IPS DF 4.7 (cell line): ENCODE data around the gene C12orf56.
"Not testable (repeated sequence)": the region's sequence is repeated elsewhere in the genome, so short reads cannot be mapped to it uniquely, and the experiment has no call there.

ENCODE experiments used
- DNase-seq: peaks from one replicate; pipeline ENCODE4 v3.0.0-alpha.2; 2013; ENCODE audit warnings: low spot score; ENCODE audit errors: extremely low read depth

The C12orf56 gene

DNA sequence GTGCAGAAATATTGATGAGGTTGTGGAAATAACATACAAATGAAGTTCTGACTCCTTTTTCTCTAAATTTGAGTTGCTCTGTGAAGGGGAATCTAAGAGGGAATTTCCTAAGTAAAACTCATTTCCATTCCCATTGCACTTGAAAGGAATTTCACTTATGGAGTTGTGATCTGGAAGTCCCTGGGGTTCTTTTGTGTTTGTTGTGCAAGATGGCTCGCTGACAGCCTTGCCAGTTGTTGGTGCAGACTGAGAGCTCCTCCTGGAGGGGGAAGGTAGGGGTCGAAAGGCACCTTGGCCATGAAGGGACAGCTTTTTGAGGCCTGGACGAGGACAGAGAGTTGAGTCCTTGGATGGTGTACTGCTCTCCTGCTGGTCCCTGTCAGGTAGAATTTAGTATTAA lies 72.0 kb downstream of the C12orf56 start:
- DNase-seq, result peak; percentile 83

DNA sequence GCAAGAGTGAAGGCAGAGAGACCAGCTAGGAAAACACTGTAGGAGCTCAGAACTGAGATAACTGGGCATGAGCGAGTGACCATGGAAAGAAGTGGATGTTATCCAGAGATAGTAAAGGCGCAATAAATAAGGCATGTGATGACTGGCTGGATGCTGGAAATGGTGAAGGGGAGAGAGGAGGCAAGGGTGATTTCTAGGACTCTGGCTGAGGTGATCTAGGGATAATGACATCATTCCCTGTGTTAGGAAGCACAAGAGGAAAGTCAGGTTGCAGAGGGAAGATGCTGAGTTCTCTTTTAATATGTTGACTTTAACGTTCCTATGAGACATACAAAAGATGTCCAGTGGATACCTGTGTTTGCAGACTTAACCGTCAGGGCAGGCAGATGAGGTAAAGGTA lies 78.7 kb downstream of the C12orf56 start:
- no peak for DNase-seq

DNA sequence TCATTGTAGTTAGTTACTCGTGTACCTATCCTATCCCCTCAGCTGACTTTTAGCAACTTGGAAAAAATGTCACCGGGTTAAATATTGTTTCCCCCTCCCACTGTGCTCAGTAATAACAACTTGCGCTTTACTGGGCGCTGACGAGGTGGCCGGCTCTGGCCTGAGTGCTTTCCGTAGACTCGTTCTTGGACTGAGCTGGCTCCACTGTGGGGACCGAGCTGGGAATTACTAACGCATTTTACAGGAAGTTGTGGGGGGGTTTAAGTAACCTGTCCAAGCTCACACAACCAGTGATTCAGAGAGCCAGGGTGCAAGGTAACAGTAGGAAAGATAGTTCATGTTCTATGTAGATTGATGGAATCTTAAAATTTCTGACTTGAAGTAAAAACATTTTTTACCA lies 86.0 kb downstream of the C12orf56 start:
- DNase-seq, result no peak

DNA sequence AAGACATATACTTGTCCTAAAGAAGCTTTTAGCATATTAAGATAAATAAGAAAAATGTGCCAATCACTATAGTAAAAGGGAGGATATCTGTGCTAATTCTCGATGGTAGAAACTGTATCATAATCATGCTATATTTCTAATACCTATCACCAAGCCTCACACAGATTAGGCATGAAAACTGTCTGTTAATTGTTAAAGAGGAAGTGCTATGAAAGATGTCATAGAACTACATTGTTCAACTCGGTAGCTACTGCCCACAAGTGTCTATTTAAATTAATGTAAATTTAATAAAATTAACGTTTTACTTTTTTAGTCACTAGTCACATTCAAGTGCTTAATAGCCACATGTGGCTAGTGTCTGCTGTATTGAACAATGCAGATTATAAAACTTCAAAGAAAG lies 90.9 kb downstream of the C12orf56 start:
- DNase-seq, result no peak

DNA sequence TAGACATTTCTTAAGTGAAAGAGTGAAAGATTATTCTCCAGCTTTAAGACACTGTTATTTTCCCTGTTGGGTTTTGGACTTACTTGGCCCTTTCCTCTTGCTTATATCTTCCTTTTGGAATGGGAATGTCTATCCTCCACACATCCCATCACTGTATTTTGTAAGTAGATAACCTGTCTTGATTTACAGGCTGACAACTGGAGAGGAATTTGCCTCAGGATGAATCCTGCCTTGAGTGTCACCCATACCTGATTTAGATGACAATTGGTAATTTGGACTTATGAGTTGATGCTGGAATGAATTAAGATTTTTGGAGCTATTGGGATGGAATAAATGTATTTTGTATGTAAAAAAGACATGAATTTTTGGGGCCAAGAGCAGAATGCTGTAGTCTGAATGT lies 94.3 kb downstream of the C12orf56 start:
- no peak for DNase-seq

DNA sequence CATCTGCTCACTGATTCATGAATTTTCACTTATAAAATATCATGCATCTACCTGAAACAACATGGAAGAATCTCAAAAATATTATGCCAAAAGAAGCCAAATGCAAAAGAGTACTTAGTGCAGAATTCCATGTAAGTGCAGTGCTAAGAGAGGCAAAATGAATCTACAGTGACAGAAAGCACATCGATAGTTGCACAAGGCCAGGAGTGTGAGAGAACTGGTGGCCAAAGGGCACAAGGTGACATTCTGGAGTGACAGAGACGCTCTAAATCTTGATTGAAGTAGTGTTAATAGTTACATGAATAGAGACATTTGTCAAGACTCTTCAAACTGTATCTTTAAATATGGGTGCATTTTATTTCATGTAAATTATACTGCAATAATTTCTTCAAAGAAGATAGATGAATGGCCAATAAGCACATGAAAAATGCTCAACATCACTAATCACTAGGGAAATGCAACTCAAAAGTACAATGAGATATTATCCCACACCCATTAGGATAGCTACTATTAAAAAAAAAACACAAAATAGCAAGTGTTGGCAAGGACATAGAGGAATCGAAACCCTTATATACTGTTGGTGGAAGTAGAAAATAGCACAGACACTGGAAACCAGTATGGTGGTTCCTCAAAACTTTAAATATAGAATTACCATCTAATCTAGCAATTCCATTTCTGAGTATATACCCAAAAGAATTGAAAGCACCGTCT lies 96.7 kb downstream of the C12orf56 start:
- DNase-seq, result no peak

DNA sequence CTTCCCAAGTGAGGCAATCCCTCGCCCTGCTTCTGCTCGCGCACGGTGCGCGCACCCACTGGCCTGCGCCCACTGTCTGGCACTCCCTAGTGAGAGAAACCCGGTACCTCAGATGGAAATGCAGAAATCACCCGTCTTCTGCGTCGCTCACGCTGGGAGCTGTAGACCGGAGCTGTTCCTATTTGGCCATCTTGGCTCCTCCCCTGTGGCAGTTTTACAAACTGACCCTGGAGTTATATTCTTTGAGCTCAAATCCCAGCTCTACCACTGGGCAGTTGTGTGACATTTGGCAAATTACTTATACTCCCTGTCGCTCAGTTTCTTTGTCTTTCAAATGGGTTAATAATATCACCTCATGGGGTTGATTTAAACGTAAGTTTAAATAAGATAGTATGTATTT lies 97.4 kb downstream of the C12orf56 start:
- not testable (repeated sequence) for DNase-seq

DNA sequence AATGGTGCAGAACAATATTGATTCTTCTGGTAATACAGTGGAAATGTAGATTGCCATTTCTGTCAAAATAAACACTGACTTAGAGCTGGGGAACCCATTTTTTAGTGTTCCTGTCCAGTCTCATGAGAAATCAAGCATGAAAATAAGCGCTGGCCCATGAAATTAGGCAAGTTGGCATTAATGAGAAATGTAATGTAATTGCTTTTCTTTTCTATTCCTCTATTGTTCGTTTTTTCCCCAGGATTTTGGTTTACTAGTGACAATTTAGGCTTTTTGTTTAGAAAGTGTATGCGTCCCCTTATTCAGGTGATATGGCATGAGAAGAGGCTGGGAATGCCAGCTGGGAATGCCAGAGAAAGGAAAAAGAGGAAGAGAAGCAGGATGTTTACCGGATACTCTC lies 104.0 kb downstream of the C12orf56 start:
- no peak for DNase-seq

DNA sequence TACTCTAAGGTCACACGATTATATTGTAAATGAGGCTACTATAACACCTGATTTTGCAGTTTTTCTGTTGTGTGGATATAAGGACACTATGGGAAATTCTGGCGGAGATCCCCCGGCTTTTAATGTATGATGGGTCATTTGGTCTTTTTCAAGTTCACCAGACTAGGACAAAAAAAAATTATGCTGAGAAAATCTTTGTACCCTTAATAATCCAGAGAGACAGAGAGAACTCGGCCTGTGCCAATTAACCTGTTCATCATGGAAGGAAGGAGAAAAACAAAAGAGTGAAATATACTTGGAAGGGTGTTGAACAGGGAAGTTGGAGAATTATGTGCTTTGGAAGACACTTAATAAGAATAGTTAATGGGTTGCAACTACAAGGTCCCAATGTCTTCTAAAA lies 106.3 kb downstream of the C12orf56 start:
- no peak for DNase-seq

DNA sequence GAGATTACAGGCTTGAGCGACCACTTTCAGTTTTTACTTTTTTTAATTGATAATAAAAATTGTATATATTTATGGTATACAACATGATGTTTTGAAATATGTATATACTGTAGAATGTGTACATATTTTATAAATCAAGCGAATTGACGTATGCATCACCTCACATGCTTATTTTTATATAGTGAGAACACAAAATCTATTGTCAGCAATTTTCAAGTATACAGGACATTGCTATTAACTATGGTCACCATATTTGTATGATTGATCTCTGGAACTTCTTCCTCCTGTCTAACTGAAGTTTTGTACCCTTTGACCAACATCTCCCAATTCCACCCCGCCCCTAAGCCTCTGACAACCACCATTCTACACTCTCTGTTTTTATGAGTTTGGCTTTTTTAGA lies 112.1 kb downstream of the C12orf56 start:
- no peak for DNase-seq

DNA sequence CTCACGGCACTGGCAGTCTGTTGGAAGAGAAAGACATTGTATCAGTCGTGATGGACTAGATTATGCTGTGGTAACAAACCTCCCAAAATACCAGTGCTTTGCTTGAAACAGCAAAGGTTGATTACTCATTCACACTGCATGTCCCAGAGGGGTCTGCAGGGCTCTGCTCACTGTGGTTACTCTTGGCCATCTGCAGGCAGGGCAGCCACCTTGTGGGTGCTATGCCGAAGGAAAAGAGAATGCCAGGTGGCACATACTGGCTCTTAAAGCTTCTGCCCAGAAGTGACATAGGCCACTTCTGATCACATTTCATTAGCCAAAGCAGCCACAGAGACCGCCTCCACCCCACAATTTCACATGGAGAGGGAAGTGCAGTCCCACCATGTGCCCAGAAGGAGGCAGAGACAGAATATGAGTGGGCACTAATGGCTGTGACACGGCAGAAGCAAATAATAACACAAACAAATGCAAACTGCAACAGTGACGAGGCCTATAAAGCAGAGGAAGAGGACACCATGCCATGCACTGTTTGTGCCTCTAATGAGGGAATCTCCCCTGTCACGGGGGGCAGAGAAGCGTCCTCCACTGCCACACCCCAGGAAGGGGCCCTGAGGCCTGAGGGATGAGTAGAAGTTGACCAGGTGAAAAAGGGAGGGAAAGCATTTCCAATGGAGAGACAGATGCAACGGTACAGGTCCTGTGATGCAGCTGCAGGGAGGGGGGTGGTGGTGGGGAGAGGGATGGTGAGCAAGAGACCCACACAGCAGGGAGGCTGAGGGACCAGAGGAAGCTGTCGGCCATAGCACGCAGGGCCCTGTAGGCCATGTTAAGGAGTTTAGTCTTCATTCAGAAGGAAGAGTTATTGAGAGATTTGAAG lies 116.8 kb downstream of the C12orf56 start:
- DNase-seq, result peak; percentile 69

DNA sequence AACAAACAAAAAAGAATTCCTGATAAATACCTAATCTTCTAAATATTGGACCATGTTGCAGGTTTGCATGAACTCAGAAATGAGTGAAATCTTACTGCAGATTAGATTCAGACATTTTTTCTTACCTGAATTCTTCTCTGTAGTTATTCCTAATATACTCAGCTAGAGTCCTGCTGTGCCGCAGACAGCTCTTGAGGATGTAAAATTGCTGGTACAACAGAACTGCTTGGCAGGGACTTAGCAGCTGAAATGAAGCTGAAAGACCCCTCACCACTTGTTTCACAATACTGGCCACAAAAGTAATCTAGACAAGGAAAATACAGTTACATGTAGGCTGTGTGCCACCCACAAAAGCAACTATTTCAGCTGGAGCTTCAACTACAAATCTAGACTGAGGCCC lies 120.1 kb downstream of the C12orf56 start:
- no peak for DNase-seq

DNA sequence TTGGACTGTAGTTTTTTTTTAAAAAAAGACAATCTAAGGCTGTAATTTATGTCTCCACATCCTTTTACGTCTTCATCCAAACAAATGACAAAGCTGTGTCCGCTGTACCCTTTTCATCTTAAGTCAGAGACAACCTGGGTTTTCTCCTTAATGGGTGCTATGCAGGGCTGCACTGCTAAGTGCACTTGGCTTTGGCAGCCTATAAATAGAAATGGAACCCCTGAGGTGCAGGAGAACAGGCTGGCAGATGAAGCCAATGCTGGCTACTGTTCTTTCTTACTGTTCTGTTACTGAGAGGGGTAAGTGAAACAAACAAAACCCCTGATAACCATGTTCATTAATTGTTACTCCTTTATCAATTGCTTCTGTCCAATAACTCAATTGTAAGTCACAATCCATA lies 121.4 kb downstream of the C12orf56 start:
- no peak for DNase-seq

DNA sequence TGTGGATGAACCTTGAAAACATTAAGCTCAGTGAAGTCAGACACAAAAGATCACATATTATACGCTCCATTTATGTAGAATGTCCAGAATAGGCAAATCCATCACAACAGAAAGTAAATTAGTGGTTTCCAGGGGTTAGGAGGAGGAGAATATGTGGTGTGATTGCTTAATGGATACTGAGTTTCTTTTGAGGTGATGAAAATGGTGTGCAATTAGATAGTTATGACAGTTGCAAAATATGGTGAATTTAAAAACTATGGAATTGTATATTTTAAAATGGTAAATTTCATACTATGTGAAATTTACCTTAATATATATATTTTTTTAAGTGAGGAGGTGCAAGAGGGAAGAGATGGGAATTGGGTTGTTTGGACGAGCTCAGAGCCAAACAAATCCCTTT lies 122.1 kb downstream of the C12orf56 start:
- no peak for DNase-seq

DNA sequence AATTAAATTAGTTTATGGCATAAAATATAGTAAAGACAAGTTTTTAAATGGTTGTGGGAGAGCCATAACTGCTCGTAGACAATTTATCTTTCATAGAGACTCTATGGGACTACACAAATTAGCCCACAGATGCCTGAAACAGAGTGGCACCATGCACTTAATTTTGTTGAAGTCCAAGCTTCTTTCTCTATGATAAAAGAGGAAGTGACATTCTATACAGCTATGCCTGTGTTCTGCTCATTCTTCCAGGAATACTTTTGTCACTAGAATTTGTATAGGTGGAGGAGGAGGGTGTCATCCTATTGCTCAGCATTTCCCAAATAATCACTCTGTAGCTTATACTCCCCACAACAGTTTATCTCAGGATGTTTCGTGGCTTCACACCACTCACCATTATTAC lies 124.7 kb downstream of the C12orf56 start:
- DNase-seq, result no peak

DNA sequence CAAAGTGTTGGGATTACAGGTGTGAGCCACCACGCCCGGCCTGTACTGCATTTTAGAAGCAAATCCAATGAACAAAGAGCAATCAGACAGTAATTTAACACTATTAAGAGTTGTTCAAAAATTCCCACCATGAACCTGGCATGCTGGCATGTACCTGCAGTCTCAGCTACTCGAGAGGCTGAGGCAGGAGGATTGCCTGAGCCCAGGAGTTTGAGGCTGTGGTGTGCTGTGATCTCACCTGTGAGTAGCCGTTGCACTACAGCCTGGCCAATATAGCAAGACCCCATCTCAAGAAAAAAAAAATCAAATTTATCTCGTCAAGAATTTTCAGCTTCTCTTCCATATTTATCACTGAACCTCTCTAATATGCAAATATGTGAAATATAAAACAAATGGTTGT lies 128.7 kb downstream of the C12orf56 start:
- no peak for DNase-seq

DNA sequence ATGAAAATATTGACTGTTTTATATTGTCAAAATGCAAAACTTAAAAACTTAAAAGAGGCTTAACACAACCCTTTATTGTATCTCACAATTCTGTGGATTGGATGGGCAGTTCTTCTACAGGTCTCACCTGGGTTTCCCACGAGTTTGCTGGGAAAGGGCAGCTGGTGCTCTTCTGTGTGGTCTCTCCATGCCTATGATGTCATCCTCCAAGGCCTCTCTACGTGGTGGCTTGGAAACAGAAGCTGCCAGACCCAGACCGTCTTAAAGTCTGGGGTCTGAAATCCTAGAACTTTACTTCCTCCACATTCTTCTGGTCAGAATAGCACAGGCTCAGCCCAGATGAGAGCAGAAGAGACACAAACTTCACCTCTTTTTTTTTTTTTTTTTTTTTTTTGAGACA lies 132.0 kb downstream of the C12orf56 start:
- no peak for DNase-seq

DNA sequence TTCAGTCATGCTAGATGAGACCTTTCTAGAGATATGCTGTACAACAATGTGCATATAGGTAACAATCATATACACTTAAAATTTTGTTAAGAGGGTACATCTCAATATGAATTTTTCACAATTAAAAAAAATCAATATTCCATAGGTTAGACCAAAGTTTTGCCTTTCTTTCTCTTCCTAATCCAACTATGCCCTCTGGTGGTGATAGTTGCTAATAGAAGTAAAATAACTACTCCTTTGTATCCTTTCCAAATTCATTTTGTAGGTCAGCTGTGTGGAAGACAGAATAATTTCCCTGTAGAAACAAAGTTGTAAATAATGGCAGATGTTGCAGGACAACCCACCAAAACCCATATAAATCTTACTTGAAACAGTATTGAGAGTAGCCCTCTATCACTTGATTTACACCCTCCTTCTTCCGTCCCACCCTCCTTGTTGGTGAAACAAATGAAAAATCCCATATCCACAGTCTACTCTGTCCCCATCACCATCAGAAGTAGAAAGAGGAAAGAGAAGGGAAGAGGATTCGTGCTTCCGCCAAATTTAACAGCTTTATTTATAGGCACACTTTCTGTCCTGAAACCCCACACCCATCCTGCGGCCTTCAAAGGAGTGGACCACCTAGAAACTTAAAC lies 134.3 kb downstream of the C12orf56 start:
- DNase-seq, result no peak

DNA sequence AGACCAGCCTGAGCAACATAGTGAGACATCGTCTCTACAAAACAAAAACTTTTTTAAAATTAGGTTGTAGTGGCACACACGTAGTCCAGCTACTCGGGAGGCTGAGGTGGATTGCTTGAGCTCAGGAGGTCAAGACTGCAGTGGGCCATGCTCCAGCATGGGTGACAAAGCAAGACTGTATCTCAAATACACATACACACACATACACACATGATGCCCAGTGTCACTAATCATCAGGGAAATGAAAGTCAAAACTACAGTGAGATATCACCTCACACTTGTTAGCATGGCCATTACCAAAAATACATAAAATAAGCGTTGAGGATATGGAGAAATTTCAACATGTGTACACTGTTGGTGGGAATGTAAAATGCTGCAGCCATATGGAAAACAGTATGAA lies 135.3 kb downstream of the C12orf56 start:
- no peak for DNase-seq

DNA sequence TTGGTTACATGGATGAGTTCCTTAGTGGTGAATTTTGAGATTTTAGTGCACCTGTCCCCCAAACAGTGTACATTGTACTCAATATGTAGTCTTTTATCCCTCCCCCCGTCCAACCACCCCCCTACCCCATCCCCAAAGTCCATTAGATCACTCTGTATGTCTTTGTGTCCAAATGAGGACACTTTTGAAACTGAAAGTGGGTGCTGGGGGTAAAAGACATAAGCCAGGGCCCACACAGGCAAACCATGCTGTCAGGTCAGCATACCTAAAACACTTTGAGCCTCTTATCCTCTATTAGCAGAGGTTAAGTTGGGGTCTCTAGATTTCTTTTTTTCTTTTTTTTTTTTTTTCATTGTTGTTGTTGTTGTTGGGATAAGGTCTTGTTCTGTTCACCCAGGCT lies 137.2 kb downstream of the C12orf56 start:
- no peak for DNase-seq

DNA sequence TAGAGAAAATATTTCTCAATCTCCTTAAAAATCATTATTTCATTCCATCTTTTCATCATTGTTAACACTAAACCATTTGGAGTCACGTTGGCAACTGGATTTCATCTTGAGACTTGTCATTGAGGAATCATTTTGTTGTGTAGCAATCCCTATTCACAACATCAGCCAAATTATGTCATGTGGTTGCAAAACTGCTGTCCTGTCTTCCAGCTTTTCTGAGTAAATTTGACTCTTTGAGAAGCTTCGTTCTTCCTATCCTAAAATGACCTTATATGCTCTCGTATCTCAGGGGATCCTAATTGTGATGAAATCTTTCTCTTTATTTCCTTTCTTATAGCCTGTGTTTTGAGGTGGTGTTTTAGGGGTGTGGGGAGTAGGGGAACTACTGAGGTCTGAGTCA lies 137.9 kb downstream of the C12orf56 start:
- no peak for DNase-seq

DNA sequence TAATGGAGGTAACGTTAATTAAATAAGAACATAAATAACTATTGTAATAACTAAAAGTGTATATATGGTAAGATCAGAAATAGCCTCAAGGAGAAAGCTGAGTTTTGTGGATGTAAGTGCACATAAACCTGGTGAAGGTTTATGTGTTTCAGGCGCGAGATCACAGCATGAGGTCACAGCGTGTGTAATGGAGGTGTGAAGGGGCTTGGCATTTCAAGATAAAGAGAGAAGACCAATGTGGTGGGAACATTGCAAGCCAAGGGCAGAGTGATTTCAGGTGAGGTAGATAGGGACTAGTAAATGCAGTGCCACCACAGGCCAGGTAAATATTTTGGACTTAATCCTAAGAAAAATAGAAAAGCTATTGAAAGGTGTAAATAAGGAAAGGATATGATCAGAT lies 146.7 kb downstream of the C12orf56 start:
- no peak for DNase-seq
